SK-N-SH treated with all-trans-retinoic acid at 6 μM for 48 hours (cell line): ENCODE data around the gene ECE1.

Experiments
- ISL1 ChIP-seq: fragments of 250-450 bp; sonication (Bioruptor Pico); IDR thresholded peaks from 2 replicates; pipeline ENCODE4 v2.1.2; 2022; ENCODE audit warnings: mild to moderate bottlenecking, moderate library complexity
- OSR1 ChIP-seq: fragments of 250-450 bp; sonication (Bioruptor Pico); IDR thresholded peaks from 2 replicates; pipeline ENCODE4 v1.8.0; 2022; ENCODE audit warnings: moderate library complexity, mild to moderate bottlenecking, inconsistent platforms
- PPARA ChIP-seq: fragments of 250-450 bp; sonication (Bioruptor Pico); IDR thresholded peaks from 2 replicates; pipeline ENCODE4 v1.5.0; 2020; ENCODE audit warnings: mild to moderate bottlenecking, borderline replicate concordance
- SNAI2 ChIP-seq: fragments of 250-450 bp; sonication (Bioruptor Pico); IDR thresholded peaks from 2 replicates; pipeline ENCODE4 v1.5.0; 2020; ENCODE audit warnings: mild to moderate bottlenecking, moderate library complexity
- TCF4 ChIP-seq: fragments of 250-450 bp; sonication (Bioruptor Pico); IDR thresholded peaks from 2 replicates; pipeline ENCODE4 v1.8.0; 2021; ENCODE audit warnings: mild to moderate bottlenecking, moderate library complexity, borderline replicate concordance
- ZFP30 ChIP-seq: fragments of 450-650 bp; formaldehyde crosslinking; IDR thresholded peaks from 2 replicates; pipeline ENCODE4 v1.5.0; 2022; ENCODE audit warnings: mild to moderate bottlenecking, moderate library complexity
- TF ChIP-seq, protein P1 (sequence below): fragments of 250-450 bp; sonication (Bioruptor Pico); IDR thresholded peaks from 2 replicates; pipeline ENCODE4 v1.8.0; 2020; ENCODE audit warnings: mild to moderate bottlenecking, moderate library complexity, borderline replicate concordance

DNA sequence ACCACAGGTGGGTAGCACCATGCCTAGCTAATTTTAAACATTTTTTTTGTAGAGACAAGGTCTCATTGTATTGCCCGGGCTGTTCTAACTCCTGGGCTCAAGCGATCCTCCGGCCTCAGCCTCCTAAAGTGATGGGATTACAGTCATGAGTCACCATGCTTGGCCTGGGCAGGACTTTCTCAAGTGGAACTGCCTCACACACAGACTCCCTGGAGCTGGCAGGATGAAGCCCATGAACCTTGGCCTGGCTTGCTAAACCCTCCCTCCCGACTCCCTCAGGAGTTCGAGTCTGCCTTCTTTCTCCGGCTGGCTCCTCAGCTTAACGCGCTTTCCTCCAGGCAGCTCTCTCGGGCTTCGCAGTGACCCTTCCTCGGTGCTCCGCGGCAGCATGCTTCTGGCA, 7.7 kb upstream of the ECE1 start:
- TF ChIP-seq PPARA = no peak
- no peak for TF ChIP-seq ISL1 (CRISPR knock-in tag)
- no peak for TF ChIP-seq SNAI2 (CRISPR knock-in tag)
- no peak for TF ChIP-seq TCF4 (CRISPR knock-in tag)
- no peak for TF ChIP-seq ZFP30 (CRISPR knock-in tag)
- TF ChIP-seq, protein P1, sequence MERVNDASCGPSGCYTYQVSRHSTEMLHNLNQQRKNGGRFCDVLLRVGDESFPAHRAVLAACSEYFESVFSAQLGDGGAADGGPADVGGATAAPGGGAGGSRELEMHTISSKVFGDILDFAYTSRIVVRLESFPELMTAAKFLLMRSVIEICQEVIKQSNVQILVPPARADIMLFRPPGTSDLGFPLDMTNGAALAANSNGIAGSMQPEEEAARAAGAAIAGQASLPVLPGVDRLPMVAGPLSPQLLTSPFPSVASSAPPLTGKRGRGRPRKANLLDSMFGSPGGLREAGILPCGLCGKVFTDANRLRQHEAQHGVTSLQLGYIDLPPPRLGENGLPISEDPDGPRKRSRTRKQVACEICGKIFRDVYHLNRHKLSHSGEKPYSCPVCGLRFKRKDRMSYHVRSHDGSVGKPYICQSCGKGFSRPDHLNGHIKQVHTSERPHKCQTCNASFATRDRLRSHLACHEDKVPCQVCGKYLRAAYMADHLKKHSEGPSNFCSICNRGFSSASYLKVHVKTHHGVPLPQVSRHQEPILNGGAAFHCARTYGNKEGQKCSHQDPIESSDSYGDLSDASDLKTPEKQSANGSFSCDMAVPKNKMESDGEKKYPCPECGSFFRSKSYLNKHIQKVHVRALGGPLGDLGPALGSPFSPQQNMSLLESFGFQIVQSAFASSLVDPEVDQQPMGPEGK (CRISPR knock-in tag) = no peak
- no peak for TF ChIP-seq OSR1 (CRISPR knock-in tag)
